HEK293 (cell line): Measurements from ENCODE around the gene TMEM41B.

Experiments used
- GFI1B ChIP-seq: fragments of 450-650 bp; formaldehyde crosslinking; IDR thresholded peaks from 2 replicates; pipeline ENCODE4 v1.5.1; 2016; ENCODE audit warnings: missing biosample characterization, missing genetic modification characterization
- KLF7 ChIP-seq: fragments of 450-650 bp; formaldehyde crosslinking; IDR thresholded peaks from 2 replicates; pipeline ENCODE4 v1.5.1; 2016; ENCODE audit warnings: missing biosample characterization, missing genetic modification characterization, borderline replicate concordance
- KLF8 ChIP-seq: fragments of 450-650 bp; formaldehyde crosslinking; IDR thresholded peaks from 2 replicates; pipeline ENCODE4 v1.5.1; 2016; ENCODE audit warnings: missing biosample characterization, missing genetic modification characterization
- OSR2 ChIP-seq: fragments of 450-650 bp; formaldehyde crosslinking; IDR thresholded peaks from 2 replicates; pipeline ENCODE4 v1.5.1; 2016; ENCODE audit warnings: missing biosample characterization, missing genetic modification characterization
- TRIM28 ChIP-seq: IDR thresholded peaks from 2 replicates; pipeline ENCODE4 v1.6.1; 2011; ENCODE audit warnings: low read length, control low read depth, borderline replicate concordance
- YY2 ChIP-seq: fragments of 450-650 bp; formaldehyde crosslinking; IDR thresholded peaks from 2 replicates; pipeline ENCODE4 v1.5.1; 2016; ENCODE audit warnings: missing biosample characterization, missing genetic modification characterization
- ZBTB1 ChIP-seq: fragments of 450-650 bp; formaldehyde crosslinking; IDR thresholded peaks from 2 replicates; pipeline ENCODE4 v1.5.1; 2016; ENCODE audit warnings: missing biosample characterization, missing genetic modification characterization
- ZNF121 ChIP-seq: fragments of 450-650 bp; formaldehyde crosslinking; IDR thresholded peaks from 2 replicates; pipeline ENCODE4 v1.5.1; 2016; ENCODE audit warnings: missing biosample characterization, missing genetic modification characterization
- ZNF169 ChIP-seq: fragments of 450-650 bp; formaldehyde crosslinking; IDR thresholded peaks from 2 replicates; pipeline ENCODE4 v1.5.1; 2016; ENCODE audit warnings: missing biosample characterization, missing genetic modification characterization
- ZNF24 ChIP-seq: fragments of 450-650 bp; formaldehyde crosslinking; IDR thresholded peaks from 2 replicates; pipeline ENCODE4 v1.5.1; 2016; ENCODE audit warnings: missing biosample characterization, missing genetic modification characterization
- ZNF292 ChIP-seq: fragments of 450-650 bp; formaldehyde crosslinking; IDR thresholded peaks from 2 replicates; pipeline ENCODE4 v1.5.1; 2016; ENCODE audit warnings: low read depth, missing biosample characterization, missing genetic modification characterization, borderline replicate concordance
- ZNF302 ChIP-seq: fragments of 450-650 bp; formaldehyde crosslinking; IDR thresholded peaks from 2 replicates; pipeline ENCODE4 v1.5.1; 2016; ENCODE audit warnings: missing biosample characterization, missing genetic modification characterization, low read depth
- ZNF311 ChIP-seq: fragments of 450-650 bp; formaldehyde crosslinking; IDR thresholded peaks from 2 replicates; pipeline ENCODE4 v1.5.1; 2017; ENCODE audit warnings: missing biosample characterization, missing genetic modification characterization, borderline replicate concordance
- ZNF416 ChIP-seq: fragments of 450-650 bp; formaldehyde crosslinking; IDR thresholded peaks from 2 replicates; pipeline ENCODE4 v1.5.1; 2016; ENCODE audit warnings: missing biosample characterization, missing genetic modification characterization
- ZNF654 ChIP-seq: fragments of 450-650 bp; formaldehyde crosslinking; IDR thresholded peaks from 2 replicates; pipeline ENCODE4 v1.5.1; 2016; ENCODE audit warnings: low read depth, missing biosample characterization, missing genetic modification characterization
- ZNF707 ChIP-seq: fragments of 450-650 bp; formaldehyde crosslinking; IDR thresholded peaks from 2 replicates; pipeline ENCODE4 v1.5.1; 2016; ENCODE audit warnings: missing biosample characterization, missing genetic modification characterization
- ZNF747 ChIP-seq: fragments of 450-650 bp; formaldehyde crosslinking; IDR thresholded peaks from 2 replicates; pipeline ENCODE4 v1.5.1; 2016; ENCODE audit warnings: missing biosample characterization, missing genetic modification characterization
- TF ChIP-seq, protein P1 (sequence below): fragments of 450-650 bp; formaldehyde crosslinking; IDR thresholded peaks from 2 replicates; pipeline ENCODE4 v1.5.1; 2016; ENCODE audit warnings: missing biosample characterization, missing genetic modification characterization, borderline replicate concordance
- TF ChIP-seq, protein P2 (sequence below): fragments of 450-650 bp; formaldehyde crosslinking; IDR thresholded peaks from 2 replicates; pipeline ENCODE4 v1.5.0; 2017; ENCODE audit warnings: missing biosample characterization, missing genetic modification characterization, borderline replicate concordance
- TF ChIP-seq, protein P3 (sequence below): fragments of 450-650 bp; formaldehyde crosslinking; IDR thresholded peaks from 2 replicates; pipeline ENCODE4 v1.5.1; 2016; ENCODE audit warnings: missing biosample characterization, missing genetic modification characterization
- TF ChIP-seq, protein P4 (sequence below): fragments of 450-650 bp; formaldehyde crosslinking; IDR thresholded peaks from 2 replicates; pipeline ENCODE4 v1.5.1; 2016; ENCODE audit warnings: missing biosample characterization, missing genetic modification characterization
- TF ChIP-seq, protein P5 (sequence below): fragments of 450-650 bp; formaldehyde crosslinking; IDR thresholded peaks from 2 replicates; pipeline ENCODE4 v1.5.1; 2016; ENCODE audit warnings: missing biosample characterization, missing genetic modification characterization, borderline replicate concordance
- TF ChIP-seq, protein P6 (sequence below): fragments of 450-650 bp; formaldehyde crosslinking; IDR thresholded peaks from 2 replicates; pipeline ENCODE4 v1.5.1; 2016; ENCODE audit warnings: missing biosample characterization, missing genetic modification characterization

TMEM41B gene

DNA sequence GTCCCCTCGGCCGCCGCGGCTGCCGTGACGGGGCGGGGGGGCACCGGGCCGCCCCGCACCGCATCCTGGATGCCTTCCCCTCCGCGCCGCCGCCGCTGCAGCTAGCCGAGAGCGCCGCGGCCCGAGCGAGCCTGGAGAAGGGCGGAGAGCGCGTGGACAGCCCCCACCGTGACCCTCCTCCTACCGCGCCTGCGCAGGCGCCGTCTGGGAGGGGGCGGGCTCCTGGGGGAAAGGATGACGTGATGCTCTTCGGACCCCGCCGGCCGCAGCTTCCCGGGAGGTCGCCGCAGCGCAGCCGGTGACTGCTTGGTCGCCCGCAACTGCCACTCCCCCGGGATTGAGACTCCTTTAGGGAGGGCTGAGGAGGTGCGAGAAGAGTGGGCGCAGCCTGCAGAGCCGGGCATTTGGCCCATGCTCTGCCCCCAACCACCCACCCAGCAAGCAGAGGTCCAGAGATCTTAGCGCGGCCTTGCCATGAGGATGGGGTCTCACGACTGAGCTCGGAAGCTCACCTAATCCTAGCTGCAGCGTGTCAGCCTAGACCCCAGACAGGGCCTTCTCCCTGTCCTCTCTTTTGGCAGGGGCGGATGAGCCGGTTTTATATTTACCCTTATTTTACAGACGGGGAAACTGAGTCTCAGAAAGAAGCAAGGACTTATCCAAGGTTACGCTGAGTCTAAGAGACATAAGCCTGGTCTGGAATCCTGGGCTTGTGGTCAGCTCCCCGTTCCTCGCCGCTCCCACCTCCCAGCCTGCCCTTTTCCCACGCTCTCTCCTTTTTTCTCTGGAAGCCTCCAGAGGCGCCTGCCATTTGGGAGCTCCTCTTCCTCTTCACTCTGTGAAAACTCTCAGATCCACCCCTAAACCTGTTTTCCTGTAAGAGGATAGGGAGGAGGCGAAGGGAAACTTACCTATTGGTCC is 48.9 kb downstream of the TMEM41B start, which contains the start of gene DENND5A (continued):
- TF ChIP-seq, protein P1, sequence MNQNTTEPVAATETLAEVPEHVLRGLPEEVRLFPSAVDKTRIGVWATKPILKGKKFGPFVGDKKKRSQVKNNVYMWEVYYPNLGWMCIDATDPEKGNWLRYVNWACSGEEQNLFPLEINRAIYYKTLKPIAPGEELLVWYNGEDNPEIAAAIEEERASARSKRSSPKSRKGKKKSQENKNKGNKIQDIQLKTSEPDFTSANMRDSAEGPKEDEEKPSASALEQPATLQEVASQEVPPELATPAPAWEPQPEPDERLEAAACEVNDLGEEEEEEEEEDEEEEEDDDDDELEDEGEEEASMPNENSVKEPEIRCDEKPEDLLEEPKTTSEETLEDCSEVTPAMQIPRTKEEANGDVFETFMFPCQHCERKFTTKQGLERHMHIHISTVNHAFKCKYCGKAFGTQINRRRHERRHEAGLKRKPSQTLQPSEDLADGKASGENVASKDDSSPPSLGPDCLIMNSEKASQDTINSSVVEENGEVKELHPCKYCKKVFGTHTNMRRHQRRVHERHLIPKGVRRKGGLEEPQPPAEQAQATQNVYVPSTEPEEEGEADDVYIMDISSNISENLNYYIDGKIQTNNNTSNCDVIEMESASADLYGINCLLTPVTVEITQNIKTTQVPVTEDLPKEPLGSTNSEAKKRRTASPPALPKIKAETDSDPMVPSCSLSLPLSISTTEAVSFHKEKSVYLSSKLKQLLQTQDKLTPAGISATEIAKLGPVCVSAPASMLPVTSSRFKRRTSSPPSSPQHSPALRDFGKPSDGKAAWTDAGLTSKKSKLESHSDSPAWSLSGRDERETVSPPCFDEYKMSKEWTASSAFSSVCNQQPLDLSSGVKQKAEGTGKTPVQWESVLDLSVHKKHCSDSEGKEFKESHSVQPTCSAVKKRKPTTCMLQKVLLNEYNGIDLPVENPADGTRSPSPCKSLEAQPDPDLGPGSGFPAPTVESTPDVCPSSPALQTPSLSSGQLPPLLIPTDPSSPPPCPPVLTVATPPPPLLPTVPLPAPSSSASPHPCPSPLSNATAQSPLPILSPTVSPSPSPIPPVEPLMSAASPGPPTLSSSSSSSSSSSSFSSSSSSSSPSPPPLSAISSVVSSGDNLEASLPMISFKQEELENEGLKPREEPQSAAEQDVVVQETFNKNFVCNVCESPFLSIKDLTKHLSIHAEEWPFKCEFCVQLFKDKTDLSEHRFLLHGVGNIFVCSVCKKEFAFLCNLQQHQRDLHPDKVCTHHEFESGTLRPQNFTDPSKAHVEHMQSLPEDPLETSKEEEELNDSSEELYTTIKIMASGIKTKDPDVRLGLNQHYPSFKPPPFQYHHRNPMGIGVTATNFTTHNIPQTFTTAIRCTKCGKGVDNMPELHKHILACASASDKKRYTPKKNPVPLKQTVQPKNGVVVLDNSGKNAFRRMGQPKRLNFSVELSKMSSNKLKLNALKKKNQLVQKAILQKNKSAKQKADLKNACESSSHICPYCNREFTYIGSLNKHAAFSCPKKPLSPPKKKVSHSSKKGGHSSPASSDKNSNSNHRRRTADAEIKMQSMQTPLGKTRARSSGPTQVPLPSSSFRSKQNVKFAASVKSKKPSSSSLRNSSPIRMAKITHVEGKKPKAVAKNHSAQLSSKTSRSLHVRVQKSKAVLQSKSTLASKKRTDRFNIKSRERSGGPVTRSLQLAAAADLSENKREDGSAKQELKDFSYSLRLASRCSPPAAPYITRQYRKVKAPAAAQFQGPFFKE = no peak
- TF ChIP-seq ZNF311 = no peak
- TF ChIP-seq OSR2 = 0 out of 2 replicates have a peak, but pooled peaks have one; percentile 12
- TF ChIP-seq KLF7 = no peak
- peak; percentile 44; the same call in 1 of the 2 replicates for TF ChIP-seq KLF8 (tag by site-specific recombination)
- TF ChIP-seq ZNF416 = no peak
- TF ChIP-seq, protein P2, sequence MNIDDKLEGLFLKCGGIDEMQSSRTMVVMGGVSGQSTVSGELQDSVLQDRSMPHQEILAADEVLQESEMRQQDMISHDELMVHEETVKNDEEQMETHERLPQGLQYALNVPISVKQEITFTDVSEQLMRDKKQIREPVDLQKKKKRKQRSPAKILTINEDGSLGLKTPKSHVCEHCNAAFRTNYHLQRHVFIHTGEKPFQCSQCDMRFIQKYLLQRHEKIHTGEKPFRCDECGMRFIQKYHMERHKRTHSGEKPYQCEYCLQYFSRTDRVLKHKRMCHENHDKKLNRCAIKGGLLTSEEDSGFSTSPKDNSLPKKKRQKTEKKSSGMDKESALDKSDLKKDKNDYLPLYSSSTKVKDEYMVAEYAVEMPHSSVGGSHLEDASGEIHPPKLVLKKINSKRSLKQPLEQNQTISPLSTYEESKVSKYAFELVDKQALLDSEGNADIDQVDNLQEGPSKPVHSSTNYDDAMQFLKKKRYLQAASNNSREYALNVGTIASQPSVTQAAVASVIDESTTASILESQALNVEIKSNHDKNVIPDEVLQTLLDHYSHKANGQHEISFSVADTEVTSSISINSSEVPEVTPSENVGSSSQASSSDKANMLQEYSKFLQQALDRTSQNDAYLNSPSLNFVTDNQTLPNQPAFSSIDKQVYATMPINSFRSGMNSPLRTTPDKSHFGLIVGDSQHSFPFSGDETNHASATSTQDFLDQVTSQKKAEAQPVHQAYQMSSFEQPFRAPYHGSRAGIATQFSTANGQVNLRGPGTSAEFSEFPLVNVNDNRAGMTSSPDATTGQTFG = no peak
- TF ChIP-seq ZNF24 = no peak; the same call in 1 of the 2 replicates
- TF ChIP-seq, protein P3, sequence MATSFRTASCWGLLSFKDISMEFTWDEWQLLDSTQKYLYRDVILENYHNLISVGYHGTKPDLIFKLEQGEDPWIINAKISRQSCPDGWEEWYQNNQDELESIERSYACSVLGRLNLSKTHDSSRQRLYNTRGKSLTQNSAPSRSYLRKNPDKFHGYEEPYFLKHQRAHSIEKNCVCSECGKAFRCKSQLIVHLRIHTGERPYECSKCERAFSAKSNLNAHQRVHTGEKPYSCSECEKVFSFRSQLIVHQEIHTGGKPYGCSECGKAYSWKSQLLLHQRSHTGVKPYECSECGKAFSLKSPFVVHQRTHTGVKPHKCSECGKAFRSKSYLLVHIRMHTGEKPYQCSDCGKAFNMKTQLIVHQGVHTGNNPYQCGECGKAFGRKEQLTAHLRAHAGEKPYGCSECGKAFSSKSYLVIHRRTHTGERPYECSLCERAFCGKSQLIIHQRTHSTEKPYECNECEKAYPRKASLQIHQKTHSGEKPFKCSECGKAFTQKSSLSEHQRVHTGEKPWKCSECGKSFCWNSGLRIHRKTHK = no peak
- TF ChIP-seq, protein P4, sequence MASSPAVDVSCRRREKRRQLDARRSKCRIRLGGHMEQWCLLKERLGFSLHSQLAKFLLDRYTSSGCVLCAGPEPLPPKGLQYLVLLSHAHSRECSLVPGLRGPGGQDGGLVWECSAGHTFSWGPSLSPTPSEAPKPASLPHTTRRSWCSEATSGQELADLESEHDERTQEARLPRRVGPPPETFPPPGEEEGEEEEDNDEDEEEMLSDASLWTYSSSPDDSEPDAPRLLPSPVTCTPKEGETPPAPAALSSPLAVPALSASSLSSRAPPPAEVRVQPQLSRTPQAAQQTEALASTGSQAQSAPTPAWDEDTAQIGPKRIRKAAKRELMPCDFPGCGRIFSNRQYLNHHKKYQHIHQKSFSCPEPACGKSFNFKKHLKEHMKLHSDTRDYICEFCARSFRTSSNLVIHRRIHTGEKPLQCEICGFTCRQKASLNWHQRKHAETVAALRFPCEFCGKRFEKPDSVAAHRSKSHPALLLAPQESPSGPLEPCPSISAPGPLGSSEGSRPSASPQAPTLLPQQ (tag by site-specific recombination) = peak; percentile 43; the same call in 1 of the 2 replicates
- TF ChIP-seq, protein P5, sequence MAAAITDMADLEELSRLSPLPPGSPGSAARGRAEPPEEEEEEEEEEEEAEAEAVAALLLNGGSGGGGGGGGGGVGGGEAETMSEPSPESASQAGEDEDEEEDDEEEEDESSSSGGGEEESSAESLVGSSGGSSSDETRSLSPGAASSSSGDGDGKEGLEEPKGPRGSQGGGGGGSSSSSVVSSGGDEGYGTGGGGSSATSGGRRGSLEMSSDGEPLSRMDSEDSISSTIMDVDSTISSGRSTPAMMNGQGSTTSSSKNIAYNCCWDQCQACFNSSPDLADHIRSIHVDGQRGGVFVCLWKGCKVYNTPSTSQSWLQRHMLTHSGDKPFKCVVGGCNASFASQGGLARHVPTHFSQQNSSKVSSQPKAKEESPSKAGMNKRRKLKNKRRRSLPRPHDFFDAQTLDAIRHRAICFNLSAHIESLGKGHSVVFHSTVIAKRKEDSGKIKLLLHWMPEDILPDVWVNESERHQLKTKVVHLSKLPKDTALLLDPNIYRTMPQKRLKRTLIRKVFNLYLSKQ (tag by site-specific recombination) = no peak
- TF ChIP-seq ZBTB1 (tag by site-specific recombination) = no peak
- no peak for TF ChIP-seq ZNF292 (tag by site-specific recombination)
- no peak for TF ChIP-seq ZNF169 (tag by site-specific recombination)
- TF ChIP-seq ZNF302 (tag by site-specific recombination) = no peak
- TF ChIP-seq, protein P6, sequence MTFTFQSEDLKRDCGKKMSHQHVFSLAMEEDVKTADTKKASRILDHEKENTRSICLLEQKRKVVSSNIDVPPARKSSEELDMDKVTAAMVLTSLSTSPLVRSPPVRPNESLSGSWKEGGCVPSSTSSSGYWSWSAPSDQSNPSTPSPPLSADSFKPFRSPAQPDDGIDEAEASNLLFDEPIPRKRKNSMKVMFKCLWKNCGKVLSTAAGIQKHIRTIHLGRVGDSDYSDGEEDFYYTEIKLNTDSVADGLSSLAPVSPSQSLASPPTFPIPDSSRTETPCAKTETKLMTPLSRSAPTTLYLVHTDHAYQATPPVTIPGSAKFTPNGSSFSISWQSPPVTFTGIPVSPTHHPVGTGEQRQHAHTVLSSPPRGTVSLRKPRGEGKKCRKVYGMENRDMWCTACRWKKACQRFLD (tag by site-specific recombination) = no peak
- no peak for TF ChIP-seq ZNF654 (tag by site-specific recombination)
- TF ChIP-seq ZNF747 (tag by site-specific recombination) = no peak
- no peak for TF ChIP-seq ZNF707 (tag by site-specific recombination)
- TF ChIP-seq GFI1B (tag by site-specific recombination) = no peak
- no peak for TF ChIP-seq TRIM28
- TF ChIP-seq YY2 (tag by site-specific recombination) = no peak
- TF ChIP-seq ZNF121 = no peak
